Measurements from ENCODE around the gene ZBTB38.

GRCh38 chr3:141338881-141339280, 29.4 kb upstream of the ZBTB38 start:
- no peak for TF ChIP-seq ZNF317 (CRISPR knock-in tag; IDR thresholded peaks at IDR 0.05)
- TF ChIP-seq DR1 (CRISPR knock-in tag; IDR thresholded peaks at IDR 0.05) = no peak

Data from HepG2 (cell line).